Measurements from ENCODE around the gene WDR7.

DNA sequence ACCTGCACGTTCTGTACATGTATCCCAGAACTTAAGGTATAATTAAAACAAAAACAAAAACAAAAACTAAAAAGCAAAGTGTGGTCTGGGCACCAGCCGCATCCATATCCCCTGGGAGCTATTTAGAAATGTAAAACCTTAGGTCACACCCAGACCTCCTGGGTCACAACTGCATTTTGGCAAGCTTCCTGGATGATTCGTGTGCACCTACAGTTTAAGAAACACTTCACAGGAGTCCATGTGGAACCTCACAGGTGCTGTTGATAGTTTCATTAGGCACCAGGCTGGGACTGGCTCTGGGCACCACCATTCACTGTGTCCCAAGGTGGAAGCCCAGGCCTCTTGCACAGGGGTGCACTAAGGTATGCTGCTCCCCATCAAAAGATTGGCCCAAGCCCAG, 392.1 kb downstream of the WDR7 start:
- TF ChIP-seq, protein P1, sequence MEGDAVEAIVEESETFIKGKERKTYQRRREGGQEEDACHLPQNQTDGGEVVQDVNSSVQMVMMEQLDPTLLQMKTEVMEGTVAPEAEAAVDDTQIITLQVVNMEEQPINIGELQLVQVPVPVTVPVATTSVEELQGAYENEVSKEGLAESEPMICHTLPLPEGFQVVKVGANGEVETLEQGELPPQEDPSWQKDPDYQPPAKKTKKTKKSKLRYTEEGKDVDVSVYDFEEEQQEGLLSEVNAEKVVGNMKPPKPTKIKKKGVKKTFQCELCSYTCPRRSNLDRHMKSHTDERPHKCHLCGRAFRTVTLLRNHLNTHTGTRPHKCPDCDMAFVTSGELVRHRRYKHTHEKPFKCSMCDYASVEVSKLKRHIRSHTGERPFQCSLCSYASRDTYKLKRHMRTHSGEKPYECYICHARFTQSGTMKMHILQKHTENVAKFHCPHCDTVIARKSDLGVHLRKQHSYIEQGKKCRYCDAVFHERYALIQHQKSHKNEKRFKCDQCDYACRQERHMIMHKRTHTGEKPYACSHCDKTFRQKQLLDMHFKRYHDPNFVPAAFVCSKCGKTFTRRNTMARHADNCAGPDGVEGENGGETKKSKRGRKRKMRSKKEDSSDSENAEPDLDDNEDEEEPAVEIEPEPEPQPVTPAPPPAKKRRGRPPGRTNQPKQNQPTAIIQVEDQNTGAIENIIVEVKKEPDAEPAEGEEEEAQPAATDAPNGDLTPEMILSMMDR (IDR thresholded peaks at IDR 0.05; ENCODE audit: low read depth, low read length) = no peak
- no peak for TF ChIP-seq EZH2phosphoT487 (IDR thresholded peaks at IDR 0.05; ENCODE audit: low read depth)

Measured in OCI-LY3 (cell line).